ENCODE data around the gene TMED6. TPM values are rescaled to one million over a fixed set of nuclear protein-coding genes. Genes with fewer than 3 reads are reported as not detected.

Gene TMED6
- total RNA-seq (1 to 10 TPM; 1.8 to 6.3 (median 2.9) TPM), polyA plus RNA-seq (under 1 TPM in 1 of 2 donors, not detected in 1; 0.21 TPM), total RNA-seq (not detected)

DNA sequence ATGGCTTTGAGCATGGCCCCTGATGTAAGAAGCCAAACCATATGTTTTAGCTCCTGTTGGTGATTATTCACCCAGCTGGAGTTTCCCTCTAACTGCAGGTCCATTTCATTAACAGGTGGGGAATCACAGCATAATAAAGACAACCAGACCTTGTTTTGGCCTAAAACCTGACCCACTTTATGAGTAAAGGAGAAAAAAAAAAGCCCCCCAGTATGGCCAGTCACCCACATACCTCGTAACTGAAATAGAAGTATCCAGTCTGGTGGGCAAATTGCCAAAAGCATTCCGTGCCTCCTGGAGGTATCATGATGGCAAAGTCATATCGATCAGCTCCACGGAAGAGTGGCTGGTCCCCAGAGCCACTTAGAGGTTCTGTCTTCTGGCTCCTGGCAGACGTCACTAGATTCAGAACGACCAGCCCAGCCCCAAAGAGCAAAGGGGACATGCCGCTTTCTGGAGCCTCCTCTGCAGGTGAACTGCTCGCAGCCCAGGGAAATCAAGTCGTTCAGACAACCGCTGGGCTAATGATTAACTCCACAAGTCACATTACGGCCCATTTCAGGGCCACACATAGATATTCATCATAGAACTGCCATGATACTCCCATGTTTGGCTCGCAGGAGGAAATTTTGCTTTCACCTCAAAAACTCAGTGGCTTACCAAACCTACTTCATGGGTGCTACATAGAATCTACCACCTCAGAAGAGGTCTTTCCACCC lies at the start of gene TMED6:
Gene TMED6, minus strand, starts transcription at position 478 of the 719 bp plus-strand sequence. Its CDS starts 33 bp downstream, at position 445.
- Histone ChIP-seq H3K36me3 (ENCODE audit: control insufficient read depth in 2 of 3, insufficient read depth in 3 of 3, low read length in 3 of 3) (peaks cover 0 to 49% (median 0%) of the 10 kb centered on the region in 3 experiments), H3K27me3 (ENCODE audit: control insufficient read depth in 2 of 2, insufficient read depth in 2 of 2, low read length in 2 of 2) (no peaks in the 10 kb centered on the region), H3K9me3 (ENCODE audit: control insufficient read depth in 2 of 3, low read length in 3 of 3) (no peaks in the 10 kb centered on the region), H3K4me1 (ENCODE audit: control insufficient read depth in 2 of 2, insufficient read depth in 2 of 2, low read length in 2 of 2) (no peaks in the 10 kb centered on the region), H3K27ac (ENCODE audit: low read depth, low read length) (no peak within 1 kb of the TSS), H3K4me3 (ENCODE audit: low read length) (no peak within 1 kb of the TSS)
- no peak for ATAC-seq
- no peak for DNase-seq
- no peaks in the 10 kb centered on the region for H3K27me3 Mint-ChIP-seq
- H3K4me3 Mint-ChIP-seq, result no peak within 1 kb of the TSS
- intact Hi-C loops (cut with micrococcal nuclease), result no loop called here
- H3K9me3 Mint-ChIP-seq, result no peaks in the 10 kb centered on the region
- H3K27ac Mint-ChIP-seq, result peak within 1 kb of the TSS in 2 of 9 donors; percentile 48 to 62
- ChIA-PET CTCF (no interaction called here), POLR2A (interaction anchor here (1.6 kb wide), 1 partner anchor 13 kb away, joined by 4 read pairs; no protein-coding TSS in a partner anchor)
- peaks cover 0 to 3% (median 0%) of the 10 kb centered on the region in 7 donors for H3K4me1 Mint-ChIP-seq
- peaks cover 6 to 20% (median 9%) of the 10 kb centered on the region in 5 donors for H3K36me3 Mint-ChIP-seq

GRCh38 chr16:69399361-69399760 lies 47.8 kb upstream of the TMED6 start:
- no peak overlapping the region for H3K27ac Mint-ChIP-seq
- no peak overlapping the region for H3K4me3 Mint-ChIP-seq
- Histone ChIP-seq H3K27me3 (ENCODE audit: control insufficient read depth in 2 of 2, insufficient read depth in 2 of 2, low read length in 2 of 2) (no peaks in the 10 kb centered on the region), H3K9me3 (ENCODE audit: control insufficient read depth in 2 of 3, low read length in 3 of 3) (no peaks in the 10 kb centered on the region), H3K27ac (ENCODE audit: low read depth, low read length) (no peak overlapping the region), H3K36me3 (ENCODE audit: control insufficient read depth in 2 of 3, insufficient read depth in 3 of 3, low read length in 3 of 3) (no peaks in the 10 kb centered on the region), H3K4me3 (ENCODE audit: low read length) (no peak overlapping the region), H3K4me1 (ENCODE audit: control insufficient read depth in 2 of 2, insufficient read depth in 2 of 2, low read length in 2 of 2) (peaks cover 0 to 3% of the 10 kb centered on the region in 2 donors)
- CTCF ChIA-PET, result interaction anchor here (0.7 to 1.6 kb wide), 2 partner anchors 56 to 311 kb away, joined by 3 read pairs; no protein-coding TSS in a partner anchor
- POLR2A ChIA-PET, result no interaction called here
- no peak for DNase-seq
- H3K27me3 Mint-ChIP-seq, result peaks cover 0 to 9% (median 0%) of the 10 kb centered on the region in 5 donors
- H3K9me3 Mint-ChIP-seq, result no peaks in the 10 kb centered on the region
- intact Hi-C loops (cut with micrococcal nuclease), result loop anchor here (5.0 kb wide), 5 partner anchors 43 to 308 kb away; no protein-coding TSS in a partner anchor
- H3K36me3 Mint-ChIP-seq, result no peaks in the 10 kb centered on the region
- ATAC-seq, result no peak
- peaks cover 0 to 17% (median 5%) of the 10 kb centered on the region in 7 donors for H3K4me1 Mint-ChIP-seq

GRCh38 chr16:69397821-69398521 lies 46.4 kb upstream of the TMED6 start:
- peak overlapping the region in 2 of 9 donors; percentile 54 to 82 for H3K27ac Mint-ChIP-seq
- ChIA-PET CTCF (interaction anchor here (0.7 to 0.9 kb wide), 2 partner anchors 48 to 310 kb away, joined by 3 read pairs; no protein-coding TSS in a partner anchor), POLR2A (interaction anchor here (0.7 kb wide), 1 partner anchor 108 kb away, joined by 3 read pairs; no protein-coding TSS in a partner anchor)
- Histone ChIP-seq H3K36me3 (ENCODE audit: control insufficient read depth in 2 of 3, insufficient read depth in 3 of 3, low read length in 3 of 3) (no peaks in the 10 kb centered on the region), H3K27ac (ENCODE audit: low read depth, low read length) (no peak overlapping the region), H3K4me3 (ENCODE audit: low read length) (no peak overlapping the region), H3K27me3 (ENCODE audit: control insufficient read depth in 2 of 2, insufficient read depth in 2 of 2, low read length in 2 of 2) (no peaks in the 10 kb centered on the region), H3K4me1 (ENCODE audit: control insufficient read depth in 2 of 2, insufficient read depth in 2 of 2, low read length in 2 of 2) (peaks cover 0 to 3% of the 10 kb centered on the region in 2 donors), H3K9me3 (ENCODE audit: control insufficient read depth in 2 of 3, low read length in 3 of 3) (no peaks in the 10 kb centered on the region)
- peaks cover 0 to 17% (median 5%) of the 10 kb centered on the region in 7 donors for H3K4me1 Mint-ChIP-seq
- no peaks in the 10 kb centered on the region for H3K9me3 Mint-ChIP-seq
- no peak for DNase-seq
- ATAC-seq, result no peak
- H3K36me3 Mint-ChIP-seq, result no peaks in the 10 kb centered on the region
- peaks cover 0 to 9% (median 0%) of the 10 kb centered on the region in 5 donors for H3K27me3 Mint-ChIP-seq
- intact Hi-C loops (cut with micrococcal nuclease), result loop anchor here (2.0 to 5.0 kb wide), 6 partner anchors 44 to 309 kb away; partner anchors contain the start of gene NFAT5 (in 1 of the 2)
- no peak overlapping the region for H3K4me3 Mint-ChIP-seq

- POLR2A ChIA-PET, result interaction anchor here (0.6 to 2.0 kb wide), 7 partner anchors 9 to 358 kb away, joined by 3 to 8 read pairs (median 3); partner anchors contain the start of gene NOB1
- CTCF ChIA-PET, result interaction anchor here (0.6 to 1.8 kb wide), 17 partner anchors 9 to 358 kb away, joined by 3 to 9 read pairs (median 4); partner anchors contain the start of gene NOB1
These were observed 44.8 kb upstream of the TMED6 start for GRCh38 chr16:69396187-69397061.

GRCh38 chr16:69395859-69396186 lies 44.2 kb upstream of the TMED6 start:
- Mint-ChIP-seq H3K9me3 (no peaks in the 10 kb centered on the region), H3K36me3 (no peaks in the 10 kb centered on the region), H3K27me3 (peaks cover 0 to 11% (median 0%) of the 10 kb centered on the region in 5 donors), H3K27ac (peak overlapping the region in 8 of 9 donors; percentile 8 to 74 (median 40)), H3K4me3 (peak overlapping the region in 3 of 10 donors; percentile 26 to 57 (median 50)), H3K4me1 (peaks cover 0 to 17% (median 5%) of the 10 kb centered on the region in 7 donors)
- Histone ChIP-seq H3K4me3 (ENCODE audit: low read length) (no peak overlapping the region), H3K27me3 (ENCODE audit: control insufficient read depth in 2 of 2, insufficient read depth in 2 of 2, low read length in 2 of 2) (no peaks in the 10 kb centered on the region), H3K4me1 (ENCODE audit: control insufficient read depth in 2 of 2, insufficient read depth in 2 of 2, low read length in 2 of 2) (peaks cover 0 to 3% of the 10 kb centered on the region in 2 donors), H3K27ac (ENCODE audit: low read depth, low read length) (no peak overlapping the region), H3K9me3 (ENCODE audit: control insufficient read depth in 2 of 3, low read length in 3 of 3) (no peaks in the 10 kb centered on the region), H3K36me3 (ENCODE audit: control insufficient read depth in 2 of 3, insufficient read depth in 3 of 3, low read length in 3 of 3) (no peaks in the 10 kb centered on the region)
- CTCF ChIA-PET, result interaction anchor here (0.5 to 1.8 kb wide), 16 partner anchors 8 to 359 kb away, joined by 3 to 9 read pairs (median 4); partner anchors contain the start of gene NOB1
- intact Hi-C loops (cut with micrococcal nuclease), result loop anchor here (1.0 to 5.0 kb wide), 11 partner anchors 10 to 1257 kb away; partner anchors contain the start of genes NFAT5 (in 1 of the 2), NOB1 (in 1 of the 2) and TERF2 (in 1 of the 2)
- DNase-seq (no peak), ATAC-seq (no peak)
- POLR2A ChIA-PET, result interaction anchor here (0.6 to 2.0 kb wide), 7 partner anchors 9 to 359 kb away, joined by 3 to 8 read pairs (median 3); partner anchors contain the start of gene NOB1

More at GRCh38 chr16:69396187-69397061, 44.8 kb upstream of the TMED6 start:
- Mint-ChIP-seq H3K27ac (peak overlapping the region; percentile 8 to 76 (median 41)), H3K36me3 (no peaks in the 10 kb centered on the region), H3K4me1 (peaks cover 0 to 17% (median 5%) of the 10 kb centered on the region in 7 donors), H3K4me3 (peak overlapping the region in 3 of 10 donors; percentile 26 to 57 (median 50)), H3K27me3 (peaks cover 0 to 11% (median 0%) of the 10 kb centered on the region in 5 donors), H3K9me3 (no peaks in the 10 kb centered on the region)
- peak; percentile 86 for ATAC-seq
- no peaks in the 10 kb centered on the region for H3K9me3 ChIP-seq (ENCODE audit: control insufficient read depth in 2 of 3, low read length in 3 of 3)
- peaks cover 0 to 3% of the 10 kb centered on the region in 2 donors for H3K4me1 ChIP-seq (ENCODE audit: control insufficient read depth in 2 of 2, insufficient read depth in 2 of 2, low read length in 2 of 2)
- intact Hi-C loops (cut with micrococcal nuclease), result loop anchor here (1.0 to 5.0 kb wide), 11 partner anchors 10 to 1257 kb away; partner anchors contain the start of genes NFAT5 (in 1 of the 2), NOB1 (in 1 of the 2) and TERF2 (in 1 of the 2)
- H3K4me3 ChIP-seq (ENCODE audit: low read length), result no peak overlapping the region
- H3K36me3 ChIP-seq (ENCODE audit: control insufficient read depth in 2 of 3, insufficient read depth in 3 of 3, low read length in 3 of 3), result no peaks in the 10 kb centered on the region
- H3K27ac ChIP-seq (ENCODE audit: low read depth, low read length), result peak overlapping the region; percentile 22
- H3K27me3 ChIP-seq (ENCODE audit: control insufficient read depth in 2 of 2, insufficient read depth in 2 of 2, low read length in 2 of 2), result no peaks in the 10 kb centered on the region
- peak; percentile 23 to 73 (median 66) for DNase-seq
